Measurements from ENCODE around the gene CD7. TPM values are rescaled to one million over a fixed set of nuclear protein-coding genes. Genes with fewer than 3 reads are reported as not detected.

Gene CD7
- total and polyA plus RNA-seq, 2 donors (not counting 3 experiments of a cell fraction or from before 2014, with no cell fraction given) = not detected

DNA sequence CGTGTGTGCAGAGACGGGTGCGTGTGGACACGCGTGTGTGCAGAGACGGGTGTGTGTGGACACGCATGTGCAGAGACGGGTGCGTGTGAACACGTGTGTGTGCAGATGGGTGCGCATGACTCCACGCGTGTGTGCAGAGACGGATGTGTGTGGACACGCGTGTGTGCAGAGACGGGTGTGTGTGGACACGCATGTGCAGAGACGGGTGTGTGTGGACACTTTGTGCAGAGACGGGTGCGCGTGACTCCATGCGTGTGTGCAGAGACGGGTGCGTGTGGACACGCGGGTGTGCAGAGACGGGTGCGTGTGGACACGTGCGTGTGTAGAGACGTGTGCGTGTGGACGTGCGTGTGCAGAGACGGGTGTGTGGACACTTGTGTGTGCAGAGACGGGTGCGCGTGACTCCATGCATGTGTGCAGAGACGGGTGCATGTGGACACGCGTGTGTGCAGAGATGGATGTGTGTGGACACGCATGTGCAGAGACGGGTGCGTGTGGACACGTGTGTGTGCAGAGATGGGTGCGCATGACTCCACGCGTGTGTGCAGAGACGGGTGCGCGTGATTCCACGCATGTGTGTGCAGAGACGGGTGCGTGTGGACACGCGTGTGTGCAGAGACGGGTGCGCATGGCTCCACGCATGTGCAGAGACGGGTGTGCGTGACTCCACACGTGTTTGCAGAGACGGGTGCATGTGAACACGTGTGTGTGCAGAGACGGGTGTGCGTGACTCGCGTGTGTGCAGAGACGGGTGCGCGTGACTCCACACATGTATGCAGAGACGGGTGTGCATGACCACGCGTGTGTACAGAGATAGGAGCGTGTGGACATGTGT is 1.6 kb upstream of the CD7 start:
- H3K4me3 ChIP-seq (replicated peaks in 1 of 3; ENCODE audit: insufficient read depth in 1 of 3, low read depth in 1 of 3, low read length in 3 of 3) = no peak overlapping the region
- intact Hi-C loops (cut with micrococcal nuclease) (no loop called here), dilution Hi-C loops (cut with MboI; ENCODE audit: extremely low pct_ligation_motif_present, low sequenced_read_pairs) (no loop called here)
- no peak overlapping the region for H2AFZ ChIP-seq (ENCODE audit: low read depth, low read length)
- no peak overlapping the region for H3K9ac ChIP-seq (replicated peaks; ENCODE audit: extremely low read depth, insufficient read depth, low read length)
- no peaks in the 10 kb centered on the region for H3K36me3 ChIP-seq (ENCODE audit: control insufficient read depth in 2 of 2, extremely low read depth in 1 of 2, insufficient read depth in 2 of 2, low read length in 2 of 2)
- TF ChIP-seq POLR2A (IDR thresholded peaks at IDR 0.05; ENCODE audit: low read depth, low read length) (no peak), JUN (IDR thresholded peaks at IDR 0.05; ENCODE audit: borderline replicate concordance, insufficient read depth, insufficient read length, low read depth) (no peak), MYC (IDR thresholded peaks at IDR 0.05; ENCODE audit: low read depth, low read length) (no peak), GATA2 (IDR thresholded peaks at IDR 0.05; ENCODE audit: insufficient read depth, insufficient read length, low read depth, low read length) (no peak), EZH2 (IDR thresholded peaks at IDR 0.05; ENCODE audit: borderline replicate concordance, low read depth, low read length, severe bottlenecking) (no peak), POLR2AphosphoS5 (IDR thresholded peaks at IDR 0.05; ENCODE audit: insufficient read depth, low read depth, low read length) (no peak), FOS (IDR thresholded peaks at IDR 0.05; ENCODE audit: borderline replicate concordance, insufficient read depth, low read length) (no peak)
- TF ChIP-seq, protein P1, sequence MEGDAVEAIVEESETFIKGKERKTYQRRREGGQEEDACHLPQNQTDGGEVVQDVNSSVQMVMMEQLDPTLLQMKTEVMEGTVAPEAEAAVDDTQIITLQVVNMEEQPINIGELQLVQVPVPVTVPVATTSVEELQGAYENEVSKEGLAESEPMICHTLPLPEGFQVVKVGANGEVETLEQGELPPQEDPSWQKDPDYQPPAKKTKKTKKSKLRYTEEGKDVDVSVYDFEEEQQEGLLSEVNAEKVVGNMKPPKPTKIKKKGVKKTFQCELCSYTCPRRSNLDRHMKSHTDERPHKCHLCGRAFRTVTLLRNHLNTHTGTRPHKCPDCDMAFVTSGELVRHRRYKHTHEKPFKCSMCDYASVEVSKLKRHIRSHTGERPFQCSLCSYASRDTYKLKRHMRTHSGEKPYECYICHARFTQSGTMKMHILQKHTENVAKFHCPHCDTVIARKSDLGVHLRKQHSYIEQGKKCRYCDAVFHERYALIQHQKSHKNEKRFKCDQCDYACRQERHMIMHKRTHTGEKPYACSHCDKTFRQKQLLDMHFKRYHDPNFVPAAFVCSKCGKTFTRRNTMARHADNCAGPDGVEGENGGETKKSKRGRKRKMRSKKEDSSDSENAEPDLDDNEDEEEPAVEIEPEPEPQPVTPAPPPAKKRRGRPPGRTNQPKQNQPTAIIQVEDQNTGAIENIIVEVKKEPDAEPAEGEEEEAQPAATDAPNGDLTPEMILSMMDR (IDR thresholded peaks at IDR 0.05; ENCODE audit: extremely low read depth in 1 of 2, insufficient read depth in 1 of 2, low read depth in 1 of 2, low read length in 2 of 2) = no peak
- TF ChIP-seq, protein P2, sequence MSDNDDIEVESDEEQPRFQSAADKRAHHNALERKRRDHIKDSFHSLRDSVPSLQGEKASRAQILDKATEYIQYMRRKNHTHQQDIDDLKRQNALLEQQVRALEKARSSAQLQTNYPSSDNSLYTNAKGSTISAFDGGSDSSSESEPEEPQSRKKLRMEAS (IDR thresholded peaks at IDR 0.05; ENCODE audit: insufficient read depth, insufficient read length) = no peak
- DNase-seq (ENCODE audit: low read depth, low spot score) (no peak), FAIRE-seq (no peak)
- no peaks in the 10 kb centered on the region for H3K9me3 ChIP-seq (replicated peaks; ENCODE audit: control insufficient read depth, insufficient read depth, low read length)
- BruUV-seq (replicated peaks) = no TSS peak
- no peak overlapping the region for H3K27ac ChIP-seq (ENCODE audit: insufficient read depth, low read depth, low read length)
- no peaks in the 10 kb centered on the region for H3K4me1 ChIP-seq (ENCODE audit: control insufficient read depth, extremely low read depth, insufficient read depth, low read length)
- ChIA-PET POLR2A (no interaction called here), CTCF (interaction anchor here (1.9 to 2.1 kb wide), 2 partner anchors 15 to 18 kb away, joined by 4 to 10 read pairs; no protein-coding TSS in a partner anchor)
- no peak overlapping the region for H3K4me2 ChIP-seq (ENCODE audit: insufficient read depth, low read length)
- H3K79me2 ChIP-seq (ENCODE audit: control insufficient read depth, insufficient read depth, low read length) = no peaks in the 10 kb centered on the region
- H3K9me1 ChIP-seq (replicated peaks; ENCODE audit: control insufficient read depth, extremely low read depth, insufficient read depth, low read length) = no peaks in the 10 kb centered on the region
- peaks cover 0 to 3% of the 10 kb centered on the region in 2 experiments for H3K27me3 ChIP-seq (ENCODE audit: control insufficient read depth in 2 of 2, insufficient read depth in 2 of 2, low read length in 2 of 2)
- H4K20me1 ChIP-seq (replicated peaks; ENCODE audit: control insufficient read depth, extremely low read depth, insufficient read depth, low read length) = no peaks in the 10 kb centered on the region

Data from endothelial cell of umbilical vein (primary cell).